Vagina (tissue), 2 donors: ENCODE measurements around the gene IL32.

ENCODE experiments used
- POLR2AphosphoS5 ChIP-seq, 2 donors: sonication (generic); formaldehyde crosslinking; IDR thresholded peaks; one replicate each; pipeline ENCODE4 v1.9.0; 2017; ENCODE audit warnings: antibody characterized with exemption in 2 of 2, mild to moderate bottlenecking in 2 of 2, low read depth in 1 of 2; ENCODE audit not compliant: insufficient read depth in 1 of 2
- TF ChIP-seq, protein P1 (sequence below), 3 experiments: fragments of 450-650 bp in 2 of 3; fragments of 200-600 bp in 1 of 3; sonication (generic) in 1 of 3; IDR thresholded peaks; one replicate each; pipeline ENCODE4 v1.5.1; 2017 to 2019; ENCODE audit warnings: antibody characterized with exemption in 3 of 3, mild to moderate bottlenecking in 2 of 3, moderate library complexity in 2 of 3

DNA sequence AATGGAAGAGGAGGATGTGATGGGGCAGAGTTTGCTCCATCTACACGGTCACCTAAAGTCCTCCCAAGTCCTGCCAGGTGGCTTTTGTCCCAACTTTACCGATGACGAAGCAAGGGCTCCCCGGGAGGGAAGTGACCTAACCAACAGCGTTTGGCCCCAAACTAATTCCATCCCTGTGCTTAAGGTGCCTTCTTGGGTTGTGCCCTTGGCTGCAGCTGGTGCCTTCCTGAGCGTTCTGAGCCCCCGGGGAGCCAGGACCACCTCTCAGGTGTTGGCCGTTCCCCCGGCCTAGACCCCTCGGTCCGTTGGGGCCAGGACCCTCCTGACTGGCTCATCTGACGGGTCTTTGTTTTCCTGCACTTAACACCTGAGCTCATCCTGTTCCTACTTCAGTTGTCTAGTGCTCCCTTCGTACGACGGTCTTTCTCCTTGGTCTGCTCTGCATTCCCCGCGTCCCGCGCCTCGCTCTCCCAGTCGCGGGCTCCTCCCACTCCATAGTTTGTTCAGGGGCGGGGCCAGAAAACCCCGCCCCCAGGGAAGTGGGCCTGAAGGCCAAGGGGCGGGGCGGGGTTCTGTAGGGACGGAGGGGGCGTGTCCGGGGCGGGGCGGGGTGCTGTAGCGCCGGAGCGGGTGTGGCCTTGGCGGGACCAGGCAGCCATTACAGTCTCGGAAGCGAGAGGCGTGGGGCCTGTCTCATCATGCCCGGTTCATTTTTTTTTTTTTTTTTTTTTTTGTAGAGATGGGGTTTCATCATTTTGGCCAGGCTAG lies 34.5 kb downstream of the IL32 start:
- TF ChIP-seq, protein P1, sequence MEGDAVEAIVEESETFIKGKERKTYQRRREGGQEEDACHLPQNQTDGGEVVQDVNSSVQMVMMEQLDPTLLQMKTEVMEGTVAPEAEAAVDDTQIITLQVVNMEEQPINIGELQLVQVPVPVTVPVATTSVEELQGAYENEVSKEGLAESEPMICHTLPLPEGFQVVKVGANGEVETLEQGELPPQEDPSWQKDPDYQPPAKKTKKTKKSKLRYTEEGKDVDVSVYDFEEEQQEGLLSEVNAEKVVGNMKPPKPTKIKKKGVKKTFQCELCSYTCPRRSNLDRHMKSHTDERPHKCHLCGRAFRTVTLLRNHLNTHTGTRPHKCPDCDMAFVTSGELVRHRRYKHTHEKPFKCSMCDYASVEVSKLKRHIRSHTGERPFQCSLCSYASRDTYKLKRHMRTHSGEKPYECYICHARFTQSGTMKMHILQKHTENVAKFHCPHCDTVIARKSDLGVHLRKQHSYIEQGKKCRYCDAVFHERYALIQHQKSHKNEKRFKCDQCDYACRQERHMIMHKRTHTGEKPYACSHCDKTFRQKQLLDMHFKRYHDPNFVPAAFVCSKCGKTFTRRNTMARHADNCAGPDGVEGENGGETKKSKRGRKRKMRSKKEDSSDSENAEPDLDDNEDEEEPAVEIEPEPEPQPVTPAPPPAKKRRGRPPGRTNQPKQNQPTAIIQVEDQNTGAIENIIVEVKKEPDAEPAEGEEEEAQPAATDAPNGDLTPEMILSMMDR (IDR thresholded peaks at IDR 0.05) = no peak
- no peak for TF ChIP-seq POLR2AphosphoS5 (IDR thresholded peaks at IDR 0.05; ENCODE audit: insufficient read depth in 1 of 2, low read depth in 1 of 2)
